LNCaP clone FGC (cell line): ENCODE measurements around the gene KNG1.

ENCODE experiments used
- DNase-seq: peaks from one replicate; pipeline ENCODE4 v3.0.0-alpha.2; 2011; ENCODE audit warnings: low read depth
- H3K4me3 ChIP-seq: 2 replicates; pipeline ENCODE4 v1.5.1; 2011; ENCODE audit warnings: mild to moderate bottlenecking, low read depth, low read length, control low read depth
- CTCF ChIP-seq: IDR thresholded peaks from 2 replicates; pipeline ENCODE4 v1.5.1; 2012; ENCODE audit warnings: mild to moderate bottlenecking; ENCODE audit not compliant: control insufficient read depth, insufficient read depth; ENCODE audit errors: extremely low read depth

KNG1 gene

GRCh38 chr3:186743666-186744065 is 26.5 kb downstream of the KNG1 start:
- H3K4me3 ChIP-seq, result no peak overlapping the region
- TF ChIP-seq CTCF, result no peak
- DNase-seq, result peak; percentile 37

- no peak for DNase-seq
- H3K4me3 ChIP-seq, result no peak overlapping the region
- TF ChIP-seq CTCF, result no peak
Observed at GRCh38 chr3:186746008-186746407, 28.8 kb downstream of the KNG1 start.

- no peak overlapping the region for H3K4me3 ChIP-seq
- no peak for DNase-seq
- no peak for TF ChIP-seq CTCF
Observed at GRCh38 chr3:186750316-186750715, 33.2 kb downstream of the KNG1 start.

- no peak overlapping the region for H3K4me3 ChIP-seq
- no peak for DNase-seq
- no peak for TF ChIP-seq CTCF
Observed at GRCh38 chr3:186751480-186751879, 34.3 kb downstream of the KNG1 start.

- no peak overlapping the region for H3K4me3 ChIP-seq
- DNase-seq, result no peak
- no peak for TF ChIP-seq CTCF
Observed at GRCh38 chr3:186754006-186754405, 36.8 kb downstream of the KNG1 start.

- TF ChIP-seq CTCF, result no peak
- no peak overlapping the region for H3K4me3 ChIP-seq
- DNase-seq, result no peak
Observed at GRCh38 chr3:186754871-186755270, 37.7 kb downstream of the KNG1 start.

GRCh38 chr3:186757214-186757613 is 40.1 kb downstream of the KNG1 start:
- DNase-seq, result no peak
- no peak overlapping the region for H3K4me3 ChIP-seq
- TF ChIP-seq CTCF, result no peak
